OCI-LY7 (cell line): ENCODE data around the gene AUTS2. TPM values are rescaled to one million over a fixed set of nuclear protein-coding genes. Genes with fewer than 3 reads are reported as not detected.

Experiments
- BruUV-seq: library from RNA; stranded (reverse); fragments of 400-500 nt; replicated peaks from 2 replicates; lab custom pipeline; 2021; lab: Mats Ljungman, UMichigan
- CTCF ChIA-PET: fragments of 300-600 bp; sonication (Branson Sonifier 250); formaldehyde crosslinking; loops from one replicate; lab custom pipeline; 2022; ENCODE audit warnings: antibody characterized with exemption; ENCODE audit not compliant: unreplicated experiment; lab: Charles Lee
- POLR2A ChIA-PET: fragments of 300-600 bp; sonication (Branson Sonifier 250); formaldehyde crosslinking; loops from one replicate; lab custom pipeline; 2022; ENCODE audit warnings: antibody characterized with exemption; lab: Charles Lee
- DNase-seq: peaks from one replicate; pipeline ENCODE4 v3.0.0-alpha.2; 2015; ENCODE audit warnings: low spot score
- H2AFZ ChIP-seq: fragments of 200-600 bp; sonication (generic), shearing (Covaris generic); 2 replicates; pipeline ENCODE4 v1.6.1; 2014; ENCODE audit warnings: mild to moderate bottlenecking, antibody characterized with exemption, low read length, moderate library complexity
- H3K27ac ChIP-seq: fragments of 200-600 bp; sonication (generic); 2 replicates; pipeline ENCODE4 v1.5.1; 2014; ENCODE audit warnings: mixed run types, low read depth, mild to moderate bottlenecking, moderate library complexity, low read length, inconsistent platforms; ENCODE audit not compliant: poor library complexity, severe bottlenecking
- H3K36me3 ChIP-seq: fragments of 200-600 bp; sonication (generic); 2 replicates; pipeline ENCODE4 v1.6.1; 2014; ENCODE audit warnings: mild to moderate bottlenecking, antibody characterized with exemption, low read length, moderate library complexity, mixed read lengths; ENCODE audit not compliant: insufficient read depth
- H3K4me1 ChIP-seq: fragments of 200-600 bp; sonication (generic); 2 replicates; pipeline ENCODE4 v1.5.1; 2014; ENCODE audit warnings: mild to moderate bottlenecking, low read length; ENCODE audit not compliant: insufficient read depth, poor library complexity, severe bottlenecking
- H3K4me2 ChIP-seq: fragments of 200-600 bp; sonication (generic); 2 replicates; pipeline ENCODE4 v1.6.1; 2014; ENCODE audit warnings: mild to moderate bottlenecking, low read length
- H3K4me3 ChIP-seq: fragments of 200-600 bp; sonication (generic); 2 replicates; pipeline ENCODE4 v1.5.1; 2014; ENCODE audit warnings: mild to moderate bottlenecking, low read depth, low read length; ENCODE audit not compliant: poor library complexity, severe bottlenecking
- H3K79me2 ChIP-seq: fragments of 200-600 bp; sonication (generic); 2 replicates; pipeline ENCODE4 v1.6.1; 2016; ENCODE audit warnings: low read depth, mild to moderate bottlenecking, low read length, moderate library complexity, mixed read lengths; ENCODE audit not compliant: insufficient read depth
- H3K9me2 ChIP-seq: fragments of 200-600 bp; sonication (generic); 2 replicates; pipeline ENCODE4 v1.6.1; 2016; ENCODE audit warnings: mild to moderate bottlenecking, low read length, mixed read lengths; ENCODE audit not compliant: insufficient read depth
- H3K9me3 ChIP-seq: fragments of 200-600 bp; sonication (generic); 2 replicates; pipeline ENCODE4 v1.6.1; 2014; ENCODE audit warnings: mild to moderate bottlenecking, mixed run types, low read length, mixed read lengths
- H4K20me1 ChIP-seq: fragments of 200-600 bp; sonication (generic); 2 replicates; pipeline ENCODE4 v1.6.1; 2014; ENCODE audit warnings: mild to moderate bottlenecking, antibody characterized with exemption, low read length, moderate library complexity, mixed read lengths; ENCODE audit not compliant: insufficient read depth
- EZH2phosphoT487 ChIP-seq: fragments of 200-600 bp; sonication (generic); IDR thresholded peaks from 2 replicates; pipeline ENCODE4 v1.6.1; 2018; ENCODE audit warnings: low read depth, borderline replicate concordance, mild to moderate bottlenecking, mixed run types, antibody characterized with exemption, low read length, moderate library complexity, mixed read lengths
- intact Hi-C: fragments of 100-400 bp; cut with micrococcal nuclease; formaldehyde crosslinking; loops from one replicate; pipeline ENCODE4 v1.10.0; 2022; ENCODE audit not compliant: unreplicated experiment
- total RNA-seq, 2 experiments: library from RNA; depleted of rRNA in 1 of 2; stranded (reverse); fragments of >200 nt in 1 of 2; shearing (Covaris generic) in 1 of 2; gene quantifications; 2 replicates each; pipeline ENCODE4 v1.2.3, GENCODE V29; 2014 to 2022
- TF ChIP-seq, protein P1 (sequence below): fragments of 200-600 bp; sonication (generic); conservative IDR thresholded peaks from 2 replicates; pipeline ENCODE4 v1.5.1; 2014; ENCODE audit warnings: mild to moderate bottlenecking, antibody characterized with exemption, low read length, moderate library complexity, mixed read lengths

AUTS2 gene
- total RNA-seq, 2 experiments from 2014 or later, result 37.9 to 78.5 TPM

DNA sequence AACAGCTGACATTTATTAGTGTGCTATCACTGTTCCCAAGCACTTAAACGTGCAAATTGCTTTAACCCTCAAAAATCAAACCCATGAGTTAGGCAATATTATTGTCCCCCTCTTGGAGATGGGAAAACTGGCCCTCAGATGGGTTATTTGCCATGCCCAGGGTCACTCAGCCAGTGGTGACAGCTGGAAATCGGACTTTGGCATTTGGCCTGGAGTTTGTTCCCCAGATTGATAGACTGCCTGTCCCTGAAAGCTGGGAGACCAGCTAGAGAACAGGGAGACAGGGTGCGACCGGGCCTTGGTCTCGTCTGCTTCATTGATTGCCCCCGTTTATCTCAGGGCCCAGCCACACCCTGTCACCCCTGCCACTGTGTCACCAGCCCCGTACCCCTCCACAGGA, 1167.4 kb downstream of the AUTS2 start:
- intact Hi-C loops, result no loop called here
- no peak overlapping the region for H3K4me2 ChIP-seq
- no peaks in the 10 kb centered on the region for H3K79me2 ChIP-seq
- H3K36me3 ChIP-seq, result peaks cover 45% of the 10 kb centered on the region
- no peaks in the 10 kb centered on the region for H3K9me3 ChIP-seq
- H3K4me3 ChIP-seq, result no peak overlapping the region
- TF ChIP-seq EZH2phosphoT487, result no peak
- TF ChIP-seq, protein P1, sequence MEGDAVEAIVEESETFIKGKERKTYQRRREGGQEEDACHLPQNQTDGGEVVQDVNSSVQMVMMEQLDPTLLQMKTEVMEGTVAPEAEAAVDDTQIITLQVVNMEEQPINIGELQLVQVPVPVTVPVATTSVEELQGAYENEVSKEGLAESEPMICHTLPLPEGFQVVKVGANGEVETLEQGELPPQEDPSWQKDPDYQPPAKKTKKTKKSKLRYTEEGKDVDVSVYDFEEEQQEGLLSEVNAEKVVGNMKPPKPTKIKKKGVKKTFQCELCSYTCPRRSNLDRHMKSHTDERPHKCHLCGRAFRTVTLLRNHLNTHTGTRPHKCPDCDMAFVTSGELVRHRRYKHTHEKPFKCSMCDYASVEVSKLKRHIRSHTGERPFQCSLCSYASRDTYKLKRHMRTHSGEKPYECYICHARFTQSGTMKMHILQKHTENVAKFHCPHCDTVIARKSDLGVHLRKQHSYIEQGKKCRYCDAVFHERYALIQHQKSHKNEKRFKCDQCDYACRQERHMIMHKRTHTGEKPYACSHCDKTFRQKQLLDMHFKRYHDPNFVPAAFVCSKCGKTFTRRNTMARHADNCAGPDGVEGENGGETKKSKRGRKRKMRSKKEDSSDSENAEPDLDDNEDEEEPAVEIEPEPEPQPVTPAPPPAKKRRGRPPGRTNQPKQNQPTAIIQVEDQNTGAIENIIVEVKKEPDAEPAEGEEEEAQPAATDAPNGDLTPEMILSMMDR, result no peak
- no peaks in the 10 kb centered on the region for H4K20me1 ChIP-seq
- DNase-seq, result no peak
- ChIA-PET POLR2A (interaction anchor here (1.3 kb wide), 1 partner anchor 12 kb away, joined by 3 read pairs; no protein-coding TSS in a partner anchor), CTCF (no interaction called here)
- no peak overlapping the region for H2AFZ ChIP-seq
- H3K4me1 ChIP-seq, result peaks cover 44% of the 10 kb centered on the region
- H3K27ac ChIP-seq, result no peak overlapping the region
- BruUV-seq, result no TSS peak
- no peaks in the 10 kb centered on the region for H3K9me2 ChIP-seq

DNA sequence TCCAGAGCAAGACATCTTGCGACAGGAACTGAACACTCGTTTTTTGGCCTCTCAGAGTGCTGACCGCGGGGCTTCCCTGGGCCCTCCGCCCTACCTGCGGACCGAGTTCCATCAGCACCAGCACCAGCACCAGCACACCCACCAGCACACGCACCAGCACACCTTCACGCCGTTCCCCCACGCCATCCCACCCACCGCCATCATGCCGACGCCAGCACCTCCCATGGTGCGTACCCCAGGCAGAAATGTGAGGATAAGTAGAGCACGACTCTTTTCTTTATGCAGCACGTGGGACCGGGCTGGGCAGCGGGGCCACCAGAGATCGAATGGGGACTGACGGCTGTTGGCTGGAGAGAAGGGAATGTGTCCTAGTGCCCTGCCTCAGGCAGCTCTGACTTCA, 1167.8 kb downstream of the AUTS2 start:
- no peaks in the 10 kb centered on the region for H3K9me2 ChIP-seq
- H2AFZ ChIP-seq, result no peak overlapping the region
- CTCF ChIA-PET, result no interaction called here
- no peak overlapping the region for H3K4me3 ChIP-seq
- DNase-seq, result no peak
- no peaks in the 10 kb centered on the region for H3K79me2 ChIP-seq
- TF ChIP-seq EZH2phosphoT487, result no peak
- TF ChIP-seq, protein P1, result no peak
- no peaks in the 10 kb centered on the region for H3K9me3 ChIP-seq
- intact Hi-C loops, result no loop called here
- no peaks in the 10 kb centered on the region for H4K20me1 ChIP-seq
- no peak overlapping the region for H3K27ac ChIP-seq
- POLR2A ChIA-PET, result interaction anchor here (1.3 kb wide), 1 partner anchor 11 kb away, joined by 3 read pairs; no protein-coding TSS in a partner anchor
- H3K4me1 ChIP-seq, result peaks cover 42% of the 10 kb centered on the region
- peaks cover 50% of the 10 kb centered on the region for H3K36me3 ChIP-seq
- no peak overlapping the region for H3K4me2 ChIP-seq
- no TSS peak for BruUV-seq

DNA sequence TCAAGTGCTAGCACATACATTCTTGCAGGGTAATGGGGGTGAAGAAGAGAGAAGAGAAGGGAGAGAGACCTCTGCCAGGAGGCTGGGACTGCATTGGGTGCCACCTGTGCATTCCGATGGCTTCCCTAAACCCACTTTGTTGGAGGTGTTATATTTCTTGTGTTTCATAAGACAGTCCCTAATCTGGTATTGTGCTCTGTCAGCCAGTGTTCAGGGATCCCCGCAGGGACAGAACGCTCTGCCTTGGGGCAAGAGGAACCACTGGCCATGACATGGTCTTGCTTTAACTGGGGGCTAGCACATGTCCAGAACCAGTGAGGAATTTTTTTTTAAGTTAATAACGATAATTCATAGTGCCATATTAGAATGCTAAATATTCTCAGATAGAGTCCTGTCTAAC, 1168.4 kb downstream of the AUTS2 start:
- Histone ChIP-seq H3K36me3 (peaks cover 55% of the 10 kb centered on the region), H3K79me2 (no peaks in the 10 kb centered on the region), H3K27ac (no peak overlapping the region), H3K4me3 (no peak overlapping the region), H4K20me1 (no peaks in the 10 kb centered on the region), H3K9me2 (no peaks in the 10 kb centered on the region), H3K4me1 (peaks cover 36% of the 10 kb centered on the region), H3K9me3 (no peaks in the 10 kb centered on the region), H3K4me2 (no peak overlapping the region), H2AFZ (no peak overlapping the region)
- DNase-seq, result no peak
- ChIA-PET POLR2A (no interaction called here), CTCF (no interaction called here)
- TF ChIP-seq EZH2phosphoT487, result no peak
- TF ChIP-seq, protein P1, result no peak
- no TSS peak for BruUV-seq
- intact Hi-C loops, result no loop called here
